Measurements from ENCODE around the gene EPN3.

Gene EPN3

GRCh38 chr17:50532452-50533024 lies at the start of gene EPN3:
EPN3 (plus strand) TSS chr17:50532735; CDS start chr17:50536557, 3,822 bp downstream.
- no peak for DNase-seq

- DNase-seq: no peak
These were observed 49.3 kb upstream of the EPN3 start for GRCh38 chr17:50483266-50483665.

GRCh38 chr17:50484386-50485155 lies 48.0 kb upstream of the EPN3 start:
- DNase-seq: no peak

- DNase-seq: no peak
These were observed 45.1 kb upstream of the EPN3 start for GRCh38 chr17:50487213-50488096.

GRCh38 chr17:50488880-50489279 lies 43.7 kb upstream of the EPN3 start:
- DNase-seq: no peak

- DNase-seq: no peak
These were observed 41.0 kb upstream of the EPN3 start for GRCh38 chr17:50491505-50491904.

- no peak for DNase-seq
These were observed 40.3 kb upstream of the EPN3 start for GRCh38 chr17:50492214-50492613.

GRCh38 chr17:50493744-50494143 lies 38.8 kb upstream of the EPN3 start:
- no peak for DNase-seq

GRCh38 chr17:50495217-50495823 lies 37.2 kb upstream of the EPN3 start:
- DNase-seq: no peak

GRCh38 chr17:50495918-50496317 lies 36.6 kb upstream of the EPN3 start:
- no peak for DNase-seq

- DNase-seq: no peak
These were observed 34.3 kb upstream of the EPN3 start for GRCh38 chr17:50498021-50498874.

GRCh38 chr17:50499270-50499669 lies 33.3 kb upstream of the EPN3 start:
- DNase-seq: no peak

- DNase-seq: no peak
These were observed 32.8 kb upstream of the EPN3 start for GRCh38 chr17:50499721-50500120.

- DNase-seq: no peak
These were observed 31.5 kb upstream of the EPN3 start for GRCh38 chr17:50501054-50501453.

- no peak for DNase-seq
These were observed 30.1 kb upstream of the EPN3 start for GRCh38 chr17:50502301-50502990.

- no peak for DNase-seq
These were observed 26.9 kb upstream of the EPN3 start for GRCh38 chr17:50505591-50506130.

- no peak for DNase-seq
These were observed 26.2 kb upstream of the EPN3 start for GRCh38 chr17:50506298-50506697.

GRCh38 chr17:50507871-50508572 lies 24.5 kb upstream of the EPN3 start, which contains the start of gene MYCBPAP:
MYCBPAP (plus strand) TSS chr17:50508439; CDS start chr17:50508675, 236 bp downstream.
- DNase-seq: peak; percentile 89

- DNase-seq: no peak
These were observed 23.7 kb upstream of the EPN3 start for GRCh38 chr17:50508573-50509460.
